Measurements from ENCODE around the gene TBX10.
"Not testable (repeated sequence)": the region's sequence is repeated elsewhere in the genome, so short reads cannot be mapped to it uniquely, and the experiment has no call there.

The TBX10 gene

GRCh38 chr11:67614730-67615714 is 24.5 kb downstream of the TBX10 start:
- DNase-seq: peak; percentile 65

- DNase-seq: peak; percentile 67
Observed at GRCh38 chr11:67613960-67614715, 25.4 kb downstream of the TBX10 start.

- DNase-seq: no peak
Observed at GRCh38 chr11:67613313-67613959, 26.1 kb downstream of the TBX10 start.

- DNase-seq: no peak
Observed at GRCh38 chr11:67612751-67613150, 26.8 kb downstream of the TBX10 start.

GRCh38 chr11:67611704-67612587 is 27.6 kb downstream of the TBX10 start:
- no peak for DNase-seq

- DNase-seq: no peak
Observed at GRCh38 chr11:67611165-67611564, 28.4 kb downstream of the TBX10 start.

GRCh38 chr11:67610302-67610868 is 29.2 kb downstream of the TBX10 start:
- no peak for DNase-seq

- DNase-seq: no peak
Observed at GRCh38 chr11:67609316-67609715, 30.2 kb downstream of the TBX10 start.

- DNase-seq: no peak
Observed at GRCh38 chr11:67608486-67608885, 31.1 kb downstream of the TBX10 start.

GRCh38 chr11:67607507-67607906 is 32.1 kb downstream of the TBX10 start:
- DNase-seq: no peak

GRCh38 chr11:67606492-67607295 is 32.9 kb downstream of the TBX10 start, which contains the start of gene NDUFV1:
NDUFV1 (plus strand) TSS chr11:67606936; CDS start chr11:67607005, 69 bp downstream.
- DNase-seq: peak; percentile 98

GRCh38 chr11:67606093-67606491 is 33.5 kb downstream of the TBX10 start:
- peak; percentile 63 for DNase-seq

GRCh38 chr11:67605231-67606011 is 34.1 kb downstream of the TBX10 start:
- peak; percentile 97 for DNase-seq

GRCh38 chr11:67604815-67605214 is 34.7 kb downstream of the TBX10 start:
- peak; percentile 91 for DNase-seq

- DNase-seq: peak; percentile 41
Observed at GRCh38 chr11:67604119-67604518, 35.4 kb downstream of the TBX10 start.

- no peak for DNase-seq
Observed at GRCh38 chr11:67601098-67601497, 38.5 kb downstream of the TBX10 start.

GRCh38 chr11:67600324-67601029 is 39.1 kb downstream of the TBX10 start:
- no peak for DNase-seq

- DNase-seq: no peak
Observed at GRCh38 chr11:67599149-67599548, 40.4 kb downstream of the TBX10 start.

- not testable (repeated sequence) for DNase-seq
Observed at GRCh38 chr11:67597963-67598362, 41.6 kb downstream of the TBX10 start.
